Measurements from ENCODE around the gene TMEM198.
A peak's percentile ranks its signal among the peaks of the same experiment; 100 is the strongest.

TMEM198 gene

GRCh38 chr2:219526320-219527075, 17.3 kb upstream of the TMEM198 start:
- no peak for DNase-seq

DNA sequence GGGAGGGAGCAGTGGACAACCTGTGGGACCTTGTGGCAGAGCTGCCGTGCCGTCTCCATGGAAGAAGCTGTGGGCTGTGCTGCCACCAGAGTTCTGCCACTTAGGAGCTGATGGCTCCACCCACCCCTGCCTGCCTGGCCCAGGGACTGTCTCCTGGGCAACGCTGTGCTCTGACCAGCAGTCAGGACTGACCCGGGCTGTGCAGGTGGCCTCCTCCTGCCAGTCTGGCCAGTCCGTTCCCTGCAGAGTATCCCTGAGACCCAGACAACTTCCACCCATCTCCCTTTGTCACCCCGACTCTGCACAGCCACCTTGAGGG, 16.8 kb upstream of the TMEM198 start:
- no peak for DNase-seq

- no peak for DNase-seq
Measured at GRCh38 chr2:219527472-219527871, 16.4 kb upstream of the TMEM198 start.

- peak; percentile 88 for DNase-seq
Measured at GRCh38 chr2:219530048-219530963, 13.5 kb upstream of the TMEM198 start.

- no peak for DNase-seq
Measured at GRCh38 chr2:219531639-219532377, 12.0 kb upstream of the TMEM198 start.

GRCh38 chr2:219532378-219532649, 11.5 kb upstream of the TMEM198 start:
- no peak for DNase-seq

DNA sequence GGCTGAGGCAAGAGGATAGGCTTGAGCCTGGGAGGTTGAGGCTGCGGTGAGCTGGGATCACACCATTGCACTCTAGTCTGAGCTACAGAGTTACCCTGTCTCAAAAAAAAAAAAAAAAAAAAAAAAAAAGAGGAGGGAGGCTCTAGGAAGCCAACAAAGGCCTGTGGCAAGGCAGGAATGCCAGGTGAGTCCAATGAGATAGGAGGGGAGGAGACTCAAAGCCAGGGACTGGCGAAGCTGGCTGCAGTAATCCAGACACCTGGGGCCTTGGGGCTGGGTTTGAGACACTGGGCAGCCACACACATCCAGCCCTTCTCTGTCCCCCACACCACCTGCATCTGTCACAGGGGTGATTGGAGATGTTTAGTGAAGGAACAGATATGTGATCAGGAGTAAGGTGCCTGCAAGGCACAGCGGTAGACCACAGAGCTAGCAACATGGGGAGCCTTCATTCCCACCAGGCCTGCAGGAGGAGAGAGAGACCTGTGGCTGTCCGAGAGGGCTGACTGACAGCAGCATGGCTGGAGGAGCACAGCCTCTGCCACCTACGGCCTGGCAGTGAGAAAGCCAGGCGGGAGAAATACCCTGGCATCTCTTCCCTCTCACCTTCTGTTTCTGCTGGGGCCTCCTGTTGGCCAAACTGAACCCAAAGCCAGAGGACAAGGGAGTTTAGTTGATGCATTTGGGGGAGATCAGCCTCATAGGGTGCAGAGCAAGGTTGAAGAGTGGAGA, 9.7 kb upstream of the TMEM198 start:
- no peak for DNase-seq

- no peak for DNase-seq
Measured at GRCh38 chr2:219536425-219536824, 7.4 kb upstream of the TMEM198 start.

GRCh38 chr2:219536967-219537366, 6.9 kb upstream of the TMEM198 start:
- no peak for DNase-seq

- no peak for DNase-seq
Measured at GRCh38 chr2:219537657-219538488, 6.0 kb upstream of the TMEM198 start.

DNA sequence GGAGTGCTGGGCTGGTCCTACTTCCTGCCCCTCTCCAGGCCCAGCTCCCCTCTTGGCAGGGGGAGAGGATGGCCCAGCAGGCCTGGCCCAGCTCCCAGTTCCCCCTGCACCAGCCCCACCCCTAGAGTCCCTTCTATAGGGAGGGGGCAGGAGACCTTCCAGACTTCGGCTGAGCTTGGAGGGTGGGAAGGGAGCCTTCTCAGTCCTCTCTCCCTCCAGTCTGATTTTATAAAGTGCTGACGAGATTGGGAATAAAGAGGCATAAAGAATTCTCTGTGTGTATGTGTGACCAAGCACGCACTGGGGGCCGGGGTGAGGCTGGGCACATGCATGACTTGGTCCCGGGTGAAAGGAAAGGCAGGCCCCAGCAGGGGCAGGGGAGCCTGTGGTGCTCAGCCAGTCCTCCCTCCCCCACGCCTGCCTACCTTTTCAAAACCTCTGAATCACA, 5.3 kb upstream of the TMEM198 start:
- no peak for DNase-seq

DNA sequence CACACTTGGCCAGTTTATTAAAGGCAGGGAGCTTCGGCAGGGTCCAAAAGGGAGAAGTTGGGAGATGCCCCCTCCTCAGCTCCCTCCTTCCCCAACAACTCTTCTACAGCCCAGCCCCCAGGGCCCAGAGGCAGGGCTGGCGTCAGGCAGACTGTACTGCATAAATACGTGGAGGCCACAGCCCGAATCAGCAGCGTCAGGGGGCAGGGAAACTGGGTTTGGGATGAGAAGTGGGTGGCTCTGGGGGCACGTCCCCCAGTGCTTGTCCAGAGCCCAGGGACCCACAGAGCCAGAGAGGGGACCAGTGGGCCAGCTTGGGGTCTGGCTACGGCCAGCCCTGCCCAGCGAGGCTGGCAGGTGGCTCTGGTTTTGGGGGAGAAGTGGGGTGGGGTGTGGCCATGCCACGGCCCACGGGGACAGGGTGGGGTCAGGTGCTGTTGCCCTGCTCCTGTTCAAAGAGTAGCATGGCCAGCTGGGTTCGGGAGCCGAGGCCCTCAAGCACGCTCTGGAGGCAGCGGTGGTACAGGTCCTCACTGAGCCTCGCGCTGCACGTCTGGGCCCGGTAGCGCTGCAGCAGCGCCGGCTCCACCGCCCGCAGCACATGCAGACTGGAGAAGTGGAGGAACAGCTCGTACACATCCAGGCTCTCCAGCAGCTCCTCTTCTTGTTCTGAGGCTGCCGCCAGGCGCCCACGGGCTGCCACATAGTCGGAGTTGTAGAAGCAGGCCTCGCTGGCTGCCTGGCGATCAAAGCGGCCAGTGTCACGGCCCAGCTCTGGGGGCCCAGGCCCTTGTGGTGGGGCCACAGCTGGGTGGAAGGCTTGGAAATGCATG, 4.7 kb upstream of the TMEM198 start:
- DNase-seq: no peak

DNA sequence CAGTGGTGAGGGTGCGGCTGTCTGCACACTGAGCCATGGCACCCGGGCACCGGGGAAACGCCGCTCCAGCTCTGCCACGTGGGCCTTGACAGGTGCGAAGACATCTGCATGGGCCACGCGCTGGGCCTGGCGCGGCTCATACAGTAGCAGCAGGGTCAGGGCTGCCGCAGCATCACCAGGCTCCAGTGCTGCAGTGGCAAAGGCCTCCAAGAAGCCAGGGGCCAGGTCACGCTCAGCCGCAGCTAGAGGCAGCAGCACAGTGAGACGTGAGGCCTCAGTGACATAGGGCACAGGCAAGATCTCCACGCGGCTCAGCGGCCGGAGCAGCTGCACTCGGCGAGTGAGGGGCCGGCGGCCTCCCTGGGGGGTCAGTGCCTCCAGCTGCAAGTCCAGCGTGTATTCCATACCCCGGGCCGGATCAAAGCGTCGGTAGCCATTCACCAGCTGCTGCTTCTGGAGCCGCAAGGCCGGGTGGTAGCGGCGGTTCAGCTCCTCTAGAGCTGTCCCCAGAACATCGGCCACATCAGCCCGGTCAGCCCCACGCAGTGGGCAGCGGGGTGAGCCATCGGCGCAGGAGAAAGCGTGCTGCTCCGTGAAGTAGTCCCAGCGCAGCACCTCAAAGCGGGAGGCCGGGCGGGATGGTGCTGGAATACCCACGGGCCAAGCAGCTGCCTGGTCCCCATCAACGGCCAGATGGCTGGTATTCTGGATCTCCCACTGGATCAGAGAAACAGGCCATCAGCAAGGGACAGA, 3.7 kb upstream of the TMEM198 start:
- DNase-seq: no peak

- no peak for DNase-seq
Measured at GRCh38 chr2:219540784-219541504, 2.9 kb upstream of the TMEM198 start.

DNA sequence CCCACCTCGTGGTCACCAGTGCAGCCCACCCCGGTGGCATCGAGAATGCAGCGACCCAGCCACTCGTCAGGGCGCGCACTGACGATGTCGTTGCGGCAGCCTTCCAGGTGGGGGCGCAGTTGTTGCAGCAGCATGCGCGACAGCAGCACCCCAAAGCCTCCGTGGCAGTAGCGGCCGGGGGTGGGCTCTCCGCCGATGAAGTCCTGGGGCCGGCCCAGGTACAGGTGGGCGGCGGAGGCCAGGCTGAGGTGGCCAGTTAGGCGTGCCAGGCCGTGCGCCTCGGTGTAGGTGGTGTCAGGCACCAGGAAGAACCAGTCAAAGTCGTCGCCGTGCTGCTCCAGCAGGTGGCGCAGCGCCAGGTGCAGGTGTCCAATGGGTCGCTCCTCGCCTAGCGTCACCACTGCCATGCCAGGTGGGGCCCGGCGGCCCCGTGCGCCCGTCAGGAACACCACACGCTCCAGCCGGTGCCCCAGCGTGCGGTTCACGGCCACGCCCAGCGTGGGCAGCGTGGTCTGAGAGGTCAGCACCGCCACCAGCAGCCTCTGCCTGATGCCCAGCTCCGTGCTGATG, 2.1 kb upstream of the TMEM198 start:
- peak; percentile 88 for DNase-seq

DNA sequence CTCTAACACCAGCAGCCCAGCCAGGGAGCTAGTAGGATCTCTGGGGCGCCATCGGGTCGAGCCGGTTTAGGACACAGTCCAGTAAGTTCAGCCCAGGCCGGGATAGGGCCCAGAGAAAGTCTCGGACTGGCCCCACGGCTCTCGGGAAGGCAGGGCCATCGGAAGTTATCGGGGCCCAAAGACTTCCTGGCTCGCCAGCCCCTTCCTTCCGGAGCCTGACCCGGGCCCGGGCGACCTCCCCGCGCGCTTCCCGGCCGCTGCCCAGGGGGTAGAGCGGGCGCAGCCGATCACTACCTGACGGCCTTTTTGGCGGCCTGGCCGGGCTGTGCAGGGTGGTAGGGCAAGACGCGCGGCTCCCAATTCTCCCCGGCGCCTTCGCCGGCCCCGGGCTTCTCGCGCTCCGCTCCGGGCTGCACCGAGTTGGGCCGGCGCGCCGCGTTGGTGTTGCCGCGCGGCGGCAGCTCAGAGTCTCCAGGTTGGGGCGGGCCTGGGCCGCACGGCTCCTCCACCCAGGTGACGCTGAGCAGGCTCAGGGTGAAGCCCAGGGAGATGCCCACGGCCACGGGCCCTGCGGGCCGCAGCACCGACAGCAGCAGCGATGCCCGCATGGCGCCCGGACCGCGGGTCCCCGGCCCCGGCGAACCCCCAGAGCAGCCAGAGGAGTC, 765 bp upstream of the TMEM198 start:
- no peak for DNase-seq

DNA sequence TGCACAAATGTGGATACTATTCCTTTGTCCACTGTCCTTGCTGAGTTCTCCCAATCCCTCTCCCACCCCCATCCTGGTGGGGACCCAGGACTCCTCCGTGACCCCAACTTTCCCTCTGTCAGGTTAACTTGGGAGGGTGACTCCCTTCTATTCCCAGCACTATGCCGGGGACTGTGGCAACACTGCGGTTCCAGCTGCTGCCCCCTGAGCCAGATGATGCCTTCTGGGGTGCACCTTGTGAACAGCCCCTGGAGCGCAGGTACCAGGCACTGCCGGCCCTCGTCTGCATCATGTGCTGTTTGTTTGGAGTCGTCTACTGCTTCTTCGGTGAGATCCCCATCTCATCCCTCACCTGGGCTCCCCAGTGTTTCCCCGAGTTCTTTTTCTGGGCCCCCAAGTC, 739 bp downstream of the TMEM198 start:
- no peak for DNase-seq

GRCh38 chr2:219545295-219545942, 1.6 kb downstream of the TMEM198 start:
- no peak for DNase-seq

Data from activated CD8-positive, alpha-beta memory T cell treated with anti-CD3 and anti-CD28 coated beads, Interleukin-2, amount 50 U/mL, for 4 hours (primary cell).